ENCODE data around the gene LAMC2.

Gene LAMC2

DNA sequence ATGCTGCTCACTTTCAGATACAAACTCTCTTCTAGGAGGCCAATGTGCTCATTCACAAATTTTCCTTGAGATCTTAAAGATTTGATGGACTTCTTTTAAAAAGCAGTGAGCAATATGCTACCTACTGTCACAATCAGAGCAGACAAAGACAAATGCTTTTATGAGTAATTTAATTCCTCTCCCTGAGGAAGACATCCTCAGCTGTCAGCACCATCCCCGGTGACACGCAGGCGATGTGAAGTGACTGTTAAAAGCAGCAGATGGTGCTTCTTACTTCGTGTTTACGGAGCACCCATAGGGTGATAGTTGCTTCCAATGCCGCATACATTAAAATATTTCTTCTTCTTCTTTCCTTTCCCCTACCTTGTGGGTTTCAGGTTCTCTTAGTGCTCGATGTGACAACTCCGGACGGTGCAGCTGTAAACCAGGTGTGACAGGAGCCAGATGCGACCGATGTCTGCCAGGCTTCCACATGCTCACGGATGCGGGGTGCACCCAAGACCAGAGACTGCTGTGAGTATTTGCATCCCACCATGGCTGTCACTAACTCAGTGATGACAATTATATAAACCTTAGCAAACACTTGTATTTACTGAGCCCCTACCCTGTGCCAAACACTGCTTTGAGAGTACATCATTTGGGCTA is 29.1 kb downstream of the LAMC2 start:
- DNase-seq, result no peak

DNA sequence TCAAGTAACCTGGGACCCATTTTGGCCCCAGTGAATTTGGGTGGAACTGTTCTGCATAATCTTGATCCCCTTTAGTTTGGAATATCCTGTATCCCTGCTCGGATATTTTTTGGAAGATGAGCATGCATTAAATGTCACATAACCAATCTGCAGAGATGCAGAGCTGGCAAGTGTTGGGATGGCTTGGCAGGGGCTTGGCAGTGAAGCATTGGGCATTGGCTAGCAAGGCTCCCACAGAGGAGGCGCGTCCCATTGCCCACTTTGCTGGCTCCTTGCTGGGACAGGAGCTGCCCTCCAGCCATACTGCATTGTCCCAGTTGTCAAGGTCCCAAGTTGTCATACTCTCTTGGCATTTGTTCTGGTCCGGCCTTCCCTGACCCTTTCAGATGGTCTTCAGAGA is 29.9 kb downstream of the LAMC2 start:
- DNase-seq, result no peak

DNA sequence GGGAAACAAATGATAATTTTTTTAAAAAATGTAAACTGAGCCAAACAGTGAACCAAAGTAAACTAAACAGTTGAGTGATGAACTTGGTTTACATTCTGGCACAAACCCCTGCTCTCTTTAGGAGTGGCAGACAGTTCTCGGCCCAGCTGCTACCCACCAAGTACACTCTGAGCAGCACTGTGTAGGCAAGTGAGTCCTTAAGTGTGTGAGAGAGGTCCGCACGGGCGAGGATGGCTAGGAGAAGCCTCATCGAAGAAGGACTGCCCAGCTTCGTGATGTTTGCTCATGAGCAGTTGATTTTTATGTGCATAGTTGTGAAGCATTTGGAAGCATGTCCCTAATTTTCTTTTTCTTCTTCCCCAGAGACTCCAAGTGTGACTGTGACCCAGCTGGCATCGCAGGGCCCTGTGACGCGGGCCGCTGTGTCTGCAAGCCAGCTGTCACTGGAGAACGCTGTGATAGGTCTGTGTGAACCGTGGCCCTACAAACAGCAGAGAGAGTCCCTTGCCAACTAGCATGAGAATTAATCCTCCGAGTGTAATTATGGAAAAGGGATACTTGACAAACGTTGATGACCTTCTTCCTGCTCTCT is 32.1 kb downstream of the LAMC2 start:
- DNase-seq, result no peak

DNA sequence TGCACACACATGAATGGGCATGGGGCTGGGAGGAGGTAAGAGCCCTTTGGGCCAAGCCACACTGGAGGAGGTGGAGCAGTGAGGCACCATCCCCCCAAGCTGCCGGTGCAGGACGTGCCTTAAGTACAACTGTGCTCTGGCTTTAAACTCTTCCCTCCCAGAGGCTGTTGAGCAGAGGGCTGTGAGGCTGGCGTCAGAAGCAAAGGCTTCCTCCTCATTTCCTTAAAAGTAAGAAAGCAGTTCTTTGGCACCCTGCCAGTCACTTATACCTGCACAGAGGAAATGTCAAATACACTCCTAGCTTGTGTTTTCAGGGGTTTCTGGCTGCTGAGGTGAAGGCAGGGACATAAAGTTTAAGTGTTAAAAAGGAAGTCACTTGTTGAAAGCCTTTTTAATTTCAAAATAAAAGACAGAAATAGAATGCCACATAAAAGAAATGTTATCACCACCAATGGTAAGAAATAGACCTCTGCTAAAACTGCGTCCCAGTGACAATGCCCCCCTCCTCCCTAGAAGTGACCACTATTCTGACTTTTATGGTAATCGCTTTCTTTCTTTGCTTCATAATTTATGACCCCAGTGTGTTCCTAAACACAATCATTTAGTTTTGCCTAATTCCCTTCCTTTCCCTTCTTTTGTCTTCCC is 33.0 kb downstream of the LAMC2 start:
- DNase-seq, result peak; percentile 23

DNA sequence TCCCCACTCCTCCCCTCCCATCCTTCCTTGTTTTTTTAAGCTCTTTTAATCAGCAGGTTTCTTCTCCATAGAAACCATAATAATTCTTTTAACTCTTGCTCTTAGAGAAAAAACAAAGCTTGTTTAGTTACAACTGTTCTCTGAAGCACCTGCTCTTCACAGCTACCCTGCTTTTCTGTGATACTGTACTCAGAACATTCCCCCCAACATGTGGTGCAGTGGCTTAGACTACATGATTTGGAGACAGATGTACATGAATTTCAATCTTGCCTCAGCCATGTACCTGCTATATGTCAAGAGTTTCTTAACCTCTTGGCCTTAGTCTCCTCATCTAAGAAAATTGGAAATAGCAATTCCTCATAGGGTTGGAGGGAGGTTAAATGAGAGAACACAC is 33.5 kb downstream of the LAMC2 start:
- DNase-seq, result no peak

DNA sequence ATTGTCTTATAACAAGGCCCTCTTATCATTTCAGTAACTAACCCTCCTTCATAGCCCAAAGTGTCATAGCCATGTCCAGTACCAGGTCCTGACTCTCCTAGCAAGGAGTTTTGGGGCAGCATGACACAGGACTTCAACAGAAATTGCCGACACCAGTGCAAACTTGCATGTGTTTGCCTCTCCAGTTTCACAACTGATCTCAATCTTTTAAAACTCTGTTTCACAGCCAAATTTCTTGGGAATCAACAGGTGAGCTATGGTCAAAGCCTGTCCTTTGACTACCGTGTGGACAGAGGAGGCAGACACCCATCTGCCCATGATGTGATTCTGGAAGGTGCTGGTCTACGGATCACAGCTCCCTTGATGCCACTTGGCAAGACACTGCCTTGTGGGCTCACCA is 36.8 kb downstream of the LAMC2 start:
- DNase-seq, result no peak

DNA sequence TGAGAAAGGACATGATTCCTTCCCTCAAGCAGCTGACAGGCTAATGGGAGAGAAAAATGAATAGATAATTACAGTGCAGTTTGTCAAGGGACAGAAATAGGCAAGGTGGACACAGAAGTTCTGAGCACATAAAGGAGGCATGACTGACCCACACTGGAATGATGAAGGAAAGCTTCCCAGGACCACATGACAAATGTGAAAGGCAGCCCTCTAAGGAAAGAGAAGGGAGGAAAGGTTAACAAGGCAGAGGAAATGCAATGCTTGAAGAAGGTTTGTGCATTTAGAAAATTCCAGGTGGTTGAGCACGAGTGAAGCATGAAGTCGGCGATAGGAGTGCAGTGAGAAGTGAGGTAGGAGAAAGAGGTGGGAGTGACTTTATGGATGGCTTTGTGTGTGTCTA is 37.4 kb downstream of the LAMC2 start:
- no peak for DNase-seq

DNA sequence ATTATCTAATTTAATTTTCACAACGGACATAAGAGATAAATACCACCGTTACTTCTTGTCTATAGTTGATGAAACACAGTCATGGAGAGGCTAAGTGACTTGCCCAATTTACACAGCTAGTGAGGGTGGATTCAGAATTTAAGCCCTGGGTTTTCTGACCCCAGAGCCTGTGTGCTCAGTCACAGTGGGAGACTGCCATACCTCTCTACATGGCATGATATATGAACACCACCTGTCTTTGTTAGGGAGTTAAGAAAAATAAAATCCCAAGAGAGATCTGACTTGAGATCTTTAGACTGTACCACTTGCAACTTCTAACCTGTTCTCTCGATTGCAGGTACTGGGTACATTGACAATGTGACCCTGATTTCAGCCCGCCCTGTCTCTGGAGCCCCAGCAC is 40.3 kb downstream of the LAMC2 start:
- DNase-seq, result no peak

DNA sequence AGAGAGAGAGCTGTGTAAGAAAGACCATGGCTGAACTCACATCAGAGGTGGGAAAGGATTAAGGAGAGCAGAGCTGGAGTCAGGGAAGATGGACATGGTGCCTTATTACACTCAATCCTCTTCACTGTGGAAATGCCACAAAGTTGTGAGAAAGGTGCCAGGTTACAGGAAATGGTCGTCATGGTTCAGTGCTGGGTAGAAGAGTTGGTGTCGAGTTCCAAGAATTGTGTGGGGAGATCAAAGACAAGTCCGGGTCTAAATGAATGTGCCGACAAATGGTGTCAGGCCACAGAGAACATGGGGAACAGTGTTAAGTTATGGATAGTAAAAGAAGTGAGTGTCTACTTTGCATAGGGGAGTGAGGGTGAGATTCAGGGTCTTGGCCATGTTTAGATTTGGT is 40.9 kb downstream of the LAMC2 start:
- no peak for DNase-seq

DNA sequence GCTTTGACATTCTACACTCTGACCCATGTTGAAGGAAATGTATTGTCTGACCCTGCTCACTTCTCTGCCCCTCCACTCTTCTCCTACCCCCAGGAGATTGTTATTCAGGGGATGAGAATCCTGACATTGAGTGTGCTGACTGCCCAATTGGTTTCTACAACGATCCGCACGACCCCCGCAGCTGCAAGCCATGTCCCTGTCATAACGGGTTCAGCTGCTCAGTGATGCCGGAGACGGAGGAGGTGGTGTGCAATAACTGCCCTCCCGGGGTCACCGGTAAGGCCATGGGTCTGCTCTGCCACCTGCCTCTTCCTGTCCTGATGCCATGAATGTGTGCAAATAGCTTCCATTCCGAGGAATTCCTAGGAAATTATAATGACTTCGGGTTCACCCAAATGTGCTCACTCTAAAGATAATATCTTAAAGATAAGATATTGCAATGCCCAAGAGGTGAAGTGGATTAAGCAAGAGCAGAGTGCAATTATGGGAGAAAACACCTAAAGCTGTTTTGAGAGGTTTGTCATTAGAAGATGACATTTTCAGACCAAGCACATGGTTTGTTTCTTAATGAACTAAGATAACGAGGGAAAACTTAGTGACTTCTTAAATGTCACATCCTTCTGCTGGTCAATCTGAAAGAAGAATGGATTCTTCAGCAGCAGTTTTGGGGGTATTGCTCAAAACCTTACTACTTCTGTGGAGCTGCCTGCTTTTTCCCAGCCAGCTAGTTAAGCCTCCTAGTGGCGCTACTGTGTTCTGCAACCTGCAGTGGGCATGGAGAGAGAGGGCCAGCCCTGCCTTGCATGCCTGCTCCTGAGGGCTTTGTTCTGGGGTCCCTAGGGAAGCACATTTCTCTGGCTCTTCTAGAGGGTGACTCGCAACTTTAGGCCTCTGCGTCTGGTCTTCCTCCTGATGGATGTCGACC is 41.6 kb downstream of the LAMC2 start:
- peak; percentile 59 for DNase-seq

DNA sequence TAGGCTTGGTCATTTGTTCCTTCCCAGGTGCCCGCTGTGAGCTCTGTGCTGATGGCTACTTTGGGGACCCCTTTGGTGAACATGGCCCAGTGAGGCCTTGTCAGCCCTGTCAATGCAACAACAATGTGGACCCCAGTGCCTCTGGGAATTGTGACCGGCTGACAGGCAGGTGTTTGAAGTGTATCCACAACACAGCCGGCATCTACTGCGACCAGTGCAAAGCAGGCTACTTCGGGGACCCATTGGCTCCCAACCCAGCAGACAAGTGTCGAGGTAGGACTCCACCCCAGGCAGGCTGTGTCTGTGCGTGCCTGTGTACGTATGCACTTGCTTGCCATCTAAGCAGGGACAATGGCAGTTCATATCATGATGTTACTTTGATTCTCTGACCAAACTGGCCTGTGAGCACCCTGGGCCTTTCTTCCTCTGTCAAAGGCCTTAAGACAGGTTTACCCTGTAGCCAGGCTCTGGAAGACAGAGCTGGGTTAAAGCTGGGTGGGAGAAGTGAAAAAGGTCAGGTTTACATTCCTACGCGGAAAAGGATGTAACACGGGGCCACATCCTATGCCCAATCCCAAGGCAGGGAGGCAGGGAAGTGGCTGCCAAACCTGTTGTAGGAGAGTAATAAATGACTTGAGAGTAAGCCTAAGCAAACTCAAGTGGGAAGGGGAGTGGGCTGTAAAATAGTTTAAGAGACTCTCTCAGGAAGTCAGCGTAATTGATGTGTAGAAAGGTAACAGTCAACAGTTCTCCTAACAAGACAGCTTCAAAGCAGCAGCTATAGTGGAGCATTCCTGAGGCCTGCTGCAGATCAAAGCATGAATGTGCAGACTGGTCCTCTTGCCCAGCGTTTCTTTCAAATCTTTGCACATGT is 42.5 kb downstream of the LAMC2 start:
- no peak for DNase-seq

DNA sequence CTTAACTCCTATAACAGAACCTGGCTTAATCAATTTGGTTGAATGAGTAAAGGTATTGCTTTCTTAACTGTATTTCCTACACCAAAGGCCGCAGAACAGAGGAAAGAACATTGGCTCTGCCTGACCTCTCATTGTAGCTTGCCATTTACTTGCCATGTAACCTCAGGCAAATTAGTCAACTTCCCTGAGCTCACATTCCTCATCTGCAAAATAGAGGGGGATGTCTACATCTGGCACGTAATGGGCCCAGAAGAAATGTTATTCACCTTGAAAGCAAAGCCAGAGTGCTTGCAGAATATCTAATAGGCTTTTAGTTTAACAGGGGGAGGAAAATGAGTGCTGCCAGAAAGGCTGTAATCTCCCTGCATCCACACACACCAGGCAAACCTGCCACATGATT is 44.3 kb downstream of the LAMC2 start:
- no peak for DNase-seq

DNA sequence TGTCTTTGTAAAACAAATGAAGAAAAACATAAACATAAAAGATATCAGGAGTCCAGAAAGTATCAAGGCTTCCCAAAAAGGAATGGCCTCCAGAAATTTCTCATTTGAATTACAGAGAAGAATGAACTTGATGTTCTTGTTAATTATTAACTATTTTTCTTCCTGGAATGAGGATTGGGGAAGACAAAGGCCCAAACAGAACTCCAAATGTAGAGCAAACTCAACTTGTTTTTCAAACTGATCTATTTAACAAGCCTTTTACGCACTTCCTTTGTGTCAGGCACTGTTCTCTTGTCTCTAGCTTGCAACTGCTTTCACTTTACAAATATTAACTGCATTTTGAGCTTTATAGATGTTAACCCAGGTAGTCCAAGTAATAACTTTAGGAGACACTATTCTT is 45.5 kb downstream of the LAMC2 start:
- no peak for DNase-seq

DNA sequence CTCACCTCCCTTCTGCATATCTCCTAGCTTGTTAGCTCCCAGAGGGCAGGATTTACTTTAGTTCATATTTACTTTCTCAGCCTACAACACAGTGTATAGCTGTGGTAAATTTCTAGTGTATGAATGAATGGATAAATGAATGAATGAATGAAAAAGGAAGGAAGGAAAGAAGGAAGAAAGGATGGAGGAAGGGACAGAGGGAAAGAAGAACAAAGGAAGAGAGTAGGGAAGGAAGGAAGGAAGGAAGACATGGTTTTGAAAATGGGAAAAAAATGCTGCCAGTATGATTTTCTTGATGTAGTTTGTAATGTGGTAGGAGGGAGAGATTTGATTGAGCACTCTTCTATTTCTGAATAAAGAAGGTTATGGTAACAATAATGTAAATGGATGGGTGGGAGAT is 47.0 kb downstream of the LAMC2 start:
- DNase-seq, result no peak

DNA sequence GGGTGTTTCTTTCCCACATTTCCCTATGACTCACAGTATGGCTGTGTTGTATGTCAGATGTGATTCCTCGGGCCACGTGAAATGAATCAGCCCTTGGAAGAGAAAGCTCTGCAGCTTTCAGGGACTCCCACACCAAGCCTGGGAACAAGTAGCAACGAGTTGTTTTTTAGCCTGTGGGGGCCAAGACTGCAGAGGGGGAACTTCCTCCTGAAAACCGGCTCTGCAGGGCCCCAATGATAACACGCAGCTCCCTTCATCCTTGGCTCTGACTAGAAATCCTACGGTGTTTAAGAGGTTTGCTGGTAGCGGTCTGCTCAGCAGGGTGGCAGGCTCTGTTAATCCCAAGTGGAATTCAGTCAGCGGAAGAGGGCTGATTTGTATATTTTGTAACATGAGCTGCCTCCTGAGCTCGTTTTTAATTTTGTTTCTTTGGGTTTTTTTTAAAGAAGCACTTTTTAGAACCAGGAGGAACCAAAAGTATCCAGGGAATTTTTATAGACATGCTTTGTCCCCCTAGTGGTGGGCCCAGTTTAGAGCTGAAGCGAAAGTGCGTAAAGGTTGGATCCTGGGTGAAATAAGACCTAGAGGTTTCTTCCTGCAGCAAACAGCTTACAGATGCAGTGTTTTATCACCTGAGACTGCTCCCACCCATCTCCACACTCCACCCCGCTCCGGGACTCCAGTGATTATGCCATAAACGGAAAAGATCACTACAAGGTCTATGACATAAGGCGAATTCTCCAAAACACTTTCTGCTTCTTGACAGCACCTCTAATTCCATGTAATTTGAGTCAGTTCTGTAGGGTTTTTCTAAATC is 48.8 kb downstream of the LAMC2 start:
- DNase-seq, result no peak

DNA sequence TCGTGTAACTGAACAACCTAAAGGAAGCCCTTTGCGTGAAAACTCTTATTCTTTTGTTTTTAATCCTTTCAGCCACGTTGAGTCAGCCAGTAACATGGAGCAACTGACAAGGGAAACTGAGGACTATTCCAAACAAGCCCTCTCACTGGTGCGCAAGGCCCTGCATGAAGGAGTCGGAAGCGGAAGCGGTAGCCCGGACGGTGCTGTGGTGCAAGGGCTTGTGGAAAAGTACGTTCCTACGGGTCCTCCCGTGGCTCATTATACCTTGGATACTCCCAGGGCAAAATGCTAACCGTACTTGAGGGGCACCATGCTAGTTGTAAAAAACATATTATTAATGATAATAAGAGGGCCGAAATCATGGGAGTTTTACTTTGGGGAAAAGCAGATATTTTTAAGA is 49.4 kb downstream of the LAMC2 start:
- no peak for DNase-seq

DNA sequence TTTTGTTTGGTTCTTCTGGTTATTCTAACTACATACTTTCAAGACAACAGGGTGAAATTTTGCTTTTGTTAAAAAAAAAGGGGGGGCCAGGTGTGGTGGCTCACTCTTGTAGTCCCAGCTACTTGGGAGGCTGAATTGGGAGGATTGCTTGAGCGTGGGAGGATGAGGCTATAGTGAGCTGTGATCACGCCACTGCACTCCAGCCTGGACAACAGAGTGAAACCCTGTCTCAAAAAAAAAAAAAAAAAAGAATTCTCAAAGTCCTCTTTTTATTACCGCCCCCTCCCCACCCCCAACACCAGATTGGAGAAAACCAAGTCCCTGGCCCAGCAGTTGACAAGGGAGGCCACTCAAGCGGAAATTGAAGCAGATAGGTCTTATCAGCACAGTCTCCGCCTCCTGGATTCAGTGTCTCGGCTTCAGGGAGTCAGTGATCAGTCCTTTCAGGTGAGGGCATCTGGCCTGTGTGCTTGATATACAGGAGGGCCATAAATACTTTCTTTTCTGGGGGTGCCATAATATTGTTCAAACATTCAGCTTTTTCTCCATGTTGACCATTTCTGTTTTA is 50.2 kb downstream of the LAMC2 start:
- no peak for DNase-seq

DNA sequence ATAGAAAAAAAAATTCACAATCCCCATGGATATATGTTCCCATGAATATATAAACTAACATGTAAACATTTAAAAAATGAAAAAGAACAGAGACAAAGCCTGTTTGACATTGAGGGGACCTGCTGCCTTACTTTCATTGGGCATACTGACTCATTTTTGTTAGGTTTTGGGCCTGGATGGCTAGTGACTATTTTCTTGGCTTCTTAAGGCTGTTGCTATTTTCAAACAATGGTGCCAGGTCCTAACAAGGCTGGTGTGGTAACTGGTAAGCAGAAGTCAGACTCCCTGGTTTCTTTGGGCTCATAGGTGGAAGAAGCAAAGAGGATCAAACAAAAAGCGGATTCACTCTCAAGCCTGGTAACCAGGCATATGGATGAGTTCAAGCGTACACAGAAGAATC is 51.0 kb downstream of the LAMC2 start:
- DNase-seq, result no peak

DNA sequence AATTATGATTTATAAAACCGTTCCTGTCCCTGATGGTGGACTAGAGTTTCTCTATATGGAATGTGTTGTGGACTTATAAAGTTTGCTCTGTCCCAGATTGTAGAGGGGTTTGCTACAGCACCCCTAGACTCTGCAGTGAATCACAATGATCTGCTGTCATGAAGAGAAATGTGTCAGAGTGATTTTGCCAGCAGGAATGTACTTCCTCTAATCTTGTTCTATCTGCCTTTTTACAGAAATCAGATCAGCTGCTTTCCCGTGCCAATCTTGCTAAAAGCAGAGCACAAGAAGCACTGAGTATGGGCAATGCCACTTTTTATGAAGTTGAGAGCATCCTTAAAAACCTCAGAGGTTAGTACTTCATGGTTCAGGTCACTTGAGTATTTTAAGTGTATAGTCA is 52.0 kb downstream of the LAMC2 start:
- no peak for DNase-seq

DNA sequence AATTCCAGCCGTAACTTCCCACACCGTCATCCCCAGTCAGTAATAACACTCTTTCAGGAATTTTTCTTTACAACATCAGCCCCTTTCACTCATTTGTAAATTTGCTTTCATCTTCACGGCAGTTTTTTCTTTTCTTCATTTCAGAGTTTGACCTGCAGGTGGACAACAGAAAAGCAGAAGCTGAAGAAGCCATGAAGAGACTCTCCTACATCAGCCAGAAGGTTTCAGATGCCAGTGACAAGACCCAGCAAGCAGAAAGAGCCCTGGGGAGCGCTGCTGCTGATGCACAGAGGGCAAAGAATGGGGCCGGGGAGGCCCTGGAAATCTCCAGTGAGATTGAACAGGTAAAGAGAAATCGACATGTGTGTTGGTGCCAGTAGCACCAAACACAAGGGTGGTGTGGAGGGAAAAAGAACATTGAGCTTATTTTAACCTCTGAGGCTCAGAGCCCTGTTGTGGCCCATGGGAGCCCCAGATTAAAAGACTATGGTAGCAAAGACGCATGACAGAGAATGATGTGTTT is 53.2 kb downstream of the LAMC2 start:
- DNase-seq, result no peak

All from activated CD4-positive, alpha-beta T cell treated with anti-CD3 and anti-CD28 coated beads for 48 hours (primary cell).